ENCODE data around the gene MARCHF10. TPM values are rescaled to one million over a fixed set of nuclear protein-coding genes. Genes with fewer than 3 reads are reported as not detected.

Gene MARCHF10
- total RNA-seq, 1 donor from 2014 or later: 0.51 TPM

DNA sequence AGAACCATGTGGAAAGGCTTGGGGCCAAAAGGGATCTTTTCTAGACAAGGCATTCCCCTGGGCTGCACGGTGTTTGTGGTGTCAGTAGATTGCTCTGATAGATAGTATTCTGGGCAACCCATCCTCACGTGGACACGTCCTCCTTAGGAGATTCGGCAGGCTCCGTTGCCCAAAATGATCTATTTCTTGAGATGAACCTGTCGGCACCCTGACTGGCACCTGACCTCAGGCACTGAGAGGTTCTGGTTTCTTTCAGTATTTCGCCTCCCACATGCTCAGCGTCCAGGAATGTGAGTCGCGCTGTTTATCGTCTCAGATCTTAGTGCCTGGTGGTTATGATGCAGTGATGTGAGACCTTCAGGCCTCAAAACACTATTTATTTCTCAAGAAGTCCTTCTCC is 89.7 kb downstream of the MARCHF10 start:
- TF ChIP-seq EZH2 (IDR thresholded peaks at IDR 0.05) (no peak), EZH2phosphoT487 (IDR thresholded peaks at IDR 0.05) (no peak)
- Mint-ChIP-seq H3K27me3 (ENCODE audit: insufficient read depth, low read depth) (peaks cover 3% of the 10 kb centered on the region), H3K4me1 (peaks cover 11% of the 10 kb centered on the region), H3K4me3 (no peak overlapping the region), H3K27ac (no peak overlapping the region), H3K36me3 (no peaks in the 10 kb centered on the region), H3K9me3 (peaks cover 9% of the 10 kb centered on the region)
- Histone ChIP-seq H3K4me3 (no peak overlapping the region), H3F3A (ENCODE audit: low read depth) (no peaks in the 10 kb centered on the region), H3K9me3 (ENCODE audit: low read depth) (no peaks in the 10 kb centered on the region), H2AFZ (replicated peaks) (no peak overlapping the region), H3K4me1 (peaks cover 5% of the 10 kb centered on the region), H3K27ac (no peak overlapping the region), H3K4me2 (no peak overlapping the region), H3K36me3 (no peaks in the 10 kb centered on the region), H3K27me3 (no peaks in the 10 kb centered on the region), H4K20me1 (ENCODE audit: low read depth) (no peaks in the 10 kb centered on the region), H3K79me2 (ENCODE audit: low read depth) (no peaks in the 10 kb centered on the region), H3K9ac (no peak overlapping the region)
- DNase-seq (ENCODE audit: low spot score): no peak

DNA sequence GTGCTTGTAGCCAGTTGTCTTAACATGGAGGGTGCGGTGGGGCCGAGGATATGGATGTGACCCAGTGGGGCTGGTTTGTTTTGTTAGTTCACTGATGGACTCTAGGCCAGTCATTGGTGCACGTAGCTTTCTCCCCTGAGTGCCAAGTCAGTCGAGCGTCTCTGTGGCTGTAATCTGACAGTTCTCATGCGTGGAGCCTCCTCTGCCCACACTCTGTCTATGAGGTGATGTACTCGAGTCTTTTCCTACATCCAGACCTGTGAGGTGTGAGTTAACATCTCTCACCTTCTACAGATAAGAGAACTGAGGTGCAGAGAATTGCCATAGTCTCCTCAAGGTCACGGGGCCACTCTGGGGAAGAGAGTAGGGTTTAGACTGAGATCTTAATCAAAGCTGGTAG is 90.2 kb downstream of the MARCHF10 start:
- Histone ChIP-seq H3K9me3 (ENCODE audit: low read depth) (no peaks in the 10 kb centered on the region), H3K4me1 (peaks cover 9% of the 10 kb centered on the region), H3K27me3 (no peaks in the 10 kb centered on the region), H3K36me3 (no peaks in the 10 kb centered on the region), H3K4me3 (no peak overlapping the region), H2AFZ (replicated peaks) (no peak overlapping the region), H3K4me2 (no peak overlapping the region), H3K9ac (no peak overlapping the region), H4K20me1 (ENCODE audit: low read depth) (no peaks in the 10 kb centered on the region), H3F3A (ENCODE audit: low read depth) (no peaks in the 10 kb centered on the region), H3K27ac (no peak overlapping the region), H3K79me2 (ENCODE audit: low read depth) (no peaks in the 10 kb centered on the region)
- Mint-ChIP-seq H3K4me1 (peaks cover 12% of the 10 kb centered on the region), H3K4me3 (no peak overlapping the region), H3K9me3 (peaks cover 9% of the 10 kb centered on the region), H3K27ac (no peak overlapping the region), H3K27me3 (ENCODE audit: insufficient read depth, low read depth) (peaks cover 3% of the 10 kb centered on the region), H3K36me3 (no peaks in the 10 kb centered on the region)
- TF ChIP-seq EZH2phosphoT487 (IDR thresholded peaks at IDR 0.05): no peak
- TF ChIP-seq EZH2 (IDR thresholded peaks at IDR 0.05): no peak
- TF ChIP-seq, protein P1, sequence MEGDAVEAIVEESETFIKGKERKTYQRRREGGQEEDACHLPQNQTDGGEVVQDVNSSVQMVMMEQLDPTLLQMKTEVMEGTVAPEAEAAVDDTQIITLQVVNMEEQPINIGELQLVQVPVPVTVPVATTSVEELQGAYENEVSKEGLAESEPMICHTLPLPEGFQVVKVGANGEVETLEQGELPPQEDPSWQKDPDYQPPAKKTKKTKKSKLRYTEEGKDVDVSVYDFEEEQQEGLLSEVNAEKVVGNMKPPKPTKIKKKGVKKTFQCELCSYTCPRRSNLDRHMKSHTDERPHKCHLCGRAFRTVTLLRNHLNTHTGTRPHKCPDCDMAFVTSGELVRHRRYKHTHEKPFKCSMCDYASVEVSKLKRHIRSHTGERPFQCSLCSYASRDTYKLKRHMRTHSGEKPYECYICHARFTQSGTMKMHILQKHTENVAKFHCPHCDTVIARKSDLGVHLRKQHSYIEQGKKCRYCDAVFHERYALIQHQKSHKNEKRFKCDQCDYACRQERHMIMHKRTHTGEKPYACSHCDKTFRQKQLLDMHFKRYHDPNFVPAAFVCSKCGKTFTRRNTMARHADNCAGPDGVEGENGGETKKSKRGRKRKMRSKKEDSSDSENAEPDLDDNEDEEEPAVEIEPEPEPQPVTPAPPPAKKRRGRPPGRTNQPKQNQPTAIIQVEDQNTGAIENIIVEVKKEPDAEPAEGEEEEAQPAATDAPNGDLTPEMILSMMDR (IDR thresholded peaks at IDR 0.05): no peak
- DNase-seq (ENCODE audit: low spot score): no peak

DNA sequence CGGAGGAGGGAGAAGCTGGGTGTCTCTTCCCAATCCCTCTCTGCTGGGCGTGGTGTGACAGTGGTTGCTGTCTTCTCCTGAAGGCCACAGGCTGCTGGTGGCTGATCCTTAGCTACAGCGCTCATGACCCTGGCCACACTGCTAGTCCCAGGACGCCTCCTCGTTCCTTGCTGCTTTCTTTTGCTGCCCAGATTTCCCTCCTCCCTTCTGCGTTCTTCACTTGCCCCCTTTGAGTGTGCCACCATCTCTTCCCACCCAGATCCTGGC is 90.6 kb downstream of the MARCHF10 start:
- Mint-ChIP-seq H3K27ac (no peak overlapping the region), H3K4me1 (peaks cover 12% of the 10 kb centered on the region), H3K27me3 (ENCODE audit: insufficient read depth, low read depth) (peaks cover 3% of the 10 kb centered on the region), H3K4me3 (no peak overlapping the region), H3K36me3 (no peaks in the 10 kb centered on the region), H3K9me3 (peaks cover 9% of the 10 kb centered on the region)
- peaks cover 9% of the 10 kb centered on the region for H3K4me1 ChIP-seq
- H3K27ac ChIP-seq: no peak overlapping the region
- H3K9me3 ChIP-seq (ENCODE audit: low read depth): no peaks in the 10 kb centered on the region
- H3K4me2 ChIP-seq: no peak overlapping the region
- H3K27me3 ChIP-seq: no peaks in the 10 kb centered on the region
- H4K20me1 ChIP-seq (ENCODE audit: low read depth): no peaks in the 10 kb centered on the region
- H3K36me3 ChIP-seq: no peaks in the 10 kb centered on the region
- H2AFZ ChIP-seq (replicated peaks): no peak overlapping the region
- H3K79me2 ChIP-seq (ENCODE audit: low read depth): no peaks in the 10 kb centered on the region
- no peak overlapping the region for H3K9ac ChIP-seq
- H3K4me3 ChIP-seq: no peak overlapping the region
- TF ChIP-seq EZH2phosphoT487 (IDR thresholded peaks at IDR 0.05) (no peak), EZH2 (IDR thresholded peaks at IDR 0.05) (no peak)
- TF ChIP-seq, protein P1 (IDR thresholded peaks at IDR 0.05): no peak
- DNase-seq (ENCODE audit: low spot score): no peak
- no peaks in the 10 kb centered on the region for H3F3A ChIP-seq (ENCODE audit: low read depth)

DNA sequence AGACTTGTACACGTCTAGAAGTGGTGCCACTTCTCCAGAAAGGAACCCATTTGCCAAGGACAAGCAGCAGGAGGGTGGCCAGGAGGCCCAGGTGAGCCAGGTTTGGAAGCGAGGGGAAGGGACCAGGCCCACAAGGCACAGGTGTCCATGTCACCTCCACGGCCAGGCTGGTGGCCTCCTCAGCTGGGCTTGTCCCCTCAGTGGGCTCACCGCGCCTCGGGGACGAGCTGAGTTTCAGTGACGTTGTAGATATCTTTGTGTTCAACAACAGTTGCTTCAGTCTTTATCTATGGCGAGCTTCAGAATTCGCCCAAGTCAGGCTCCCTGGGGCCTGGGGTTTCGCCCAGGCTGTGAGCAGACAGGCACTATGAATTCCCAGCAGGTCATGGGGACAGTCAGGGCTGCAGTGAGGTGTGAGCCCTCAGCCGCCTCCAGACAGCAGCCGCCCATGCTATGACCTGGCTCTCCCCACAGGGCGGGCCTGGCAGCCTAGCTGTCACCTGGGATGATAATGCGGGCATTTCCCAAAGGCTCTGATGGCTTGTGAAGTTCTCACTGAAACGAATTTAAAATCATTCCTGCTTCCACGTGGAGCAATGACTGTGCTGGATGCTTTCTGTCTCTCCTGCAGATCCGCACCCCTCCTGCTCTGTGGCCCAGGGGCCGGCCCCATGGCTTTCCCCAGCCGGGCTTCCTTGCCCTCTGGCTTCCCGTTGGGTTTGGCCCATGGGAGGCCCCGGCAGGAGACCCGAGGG is 91.1 kb downstream of the MARCHF10 start:
- H3K4me1 Mint-ChIP-seq: peaks cover 14% of the 10 kb centered on the region
- Histone ChIP-seq H3K4me2 (no peak overlapping the region), H2AFZ (replicated peaks) (no peak overlapping the region), H3K27ac (no peak overlapping the region), H3K4me1 (peaks cover 9% of the 10 kb centered on the region), H3K36me3 (no peaks in the 10 kb centered on the region), H3K9ac (no peak overlapping the region), H3K4me3 (no peak overlapping the region), H3K79me2 (ENCODE audit: low read depth) (no peaks in the 10 kb centered on the region), H4K20me1 (ENCODE audit: low read depth) (no peaks in the 10 kb centered on the region), H3K9me3 (ENCODE audit: low read depth) (no peaks in the 10 kb centered on the region), H3K27me3 (no peaks in the 10 kb centered on the region), H3F3A (ENCODE audit: low read depth) (no peaks in the 10 kb centered on the region)
- H3K27me3 Mint-ChIP-seq (ENCODE audit: insufficient read depth, low read depth): peaks cover 3% of the 10 kb centered on the region
- no peak overlapping the region for H3K27ac Mint-ChIP-seq
- peaks cover 9% of the 10 kb centered on the region for H3K9me3 Mint-ChIP-seq
- no peak overlapping the region for H3K4me3 Mint-ChIP-seq
- TF ChIP-seq EZH2 (IDR thresholded peaks at IDR 0.05) (no peak), EZH2phosphoT487 (IDR thresholded peaks at IDR 0.05) (no peak)
- TF ChIP-seq, protein P1 (IDR thresholded peaks at IDR 0.05): no peak
- H3K36me3 Mint-ChIP-seq: no peaks in the 10 kb centered on the region
- DNase-seq (ENCODE audit: low spot score): no peak

Measured in neural progenitor cell (in vitro differentiated cells).